ENCODE measurements around the gene SLC25A21.

The SLC25A21 gene

GRCh38 chr14:37170237-37170636, 2.2 kb downstream of the SLC25A21 start:
- H3K4me1 ChIP-seq (ENCODE audit: control insufficient read depth, low read length), result no peaks in the 10 kb centered on the region
- H3K36me3 ChIP-seq (ENCODE audit: control insufficient read depth, low read length), result no peaks in the 10 kb centered on the region
- no peaks in the 10 kb centered on the region for H3K9me2 ChIP-seq (replicated peaks; ENCODE audit: control insufficient read depth, low read length)
- H3K27me3 ChIP-seq (ENCODE audit: control insufficient read depth, low read length), result no peaks in the 10 kb centered on the region
- no peaks in the 10 kb centered on the region for H4K20me1 ChIP-seq (ENCODE audit: control insufficient read depth, insufficient read depth, low read depth, low read length)
- no peak overlapping the region for H3K27ac ChIP-seq (ENCODE audit: low read depth, low read length)
- H3F3A ChIP-seq (ENCODE audit: control insufficient read depth, insufficient read depth), result no peaks in the 10 kb centered on the region
- H3K4me2 ChIP-seq (ENCODE audit: low read length), result no peak overlapping the region
- peaks cover 4% of the 10 kb centered on the region; the same call in 1 of the 2 replicates for H3K9me3 ChIP-seq (ENCODE audit: control insufficient read depth, insufficient read depth, low read length)
- TF ChIP-seq EZH2phosphoT487 (IDR thresholded peaks at IDR 0.05; ENCODE audit: borderline replicate concordance, low read length) (no peak), CTCF (IDR thresholded peaks at IDR 0.05; ENCODE audit: low read depth, low read length, poor library complexity, severe bottlenecking) (no peak)
- H3K79me2 ChIP-seq (ENCODE audit: control insufficient read depth, low read length), result no peaks in the 10 kb centered on the region
- H3K4me3 ChIP-seq (ENCODE audit: low read length), result no peak overlapping the region

- H3K9me3 ChIP-seq (ENCODE audit: control insufficient read depth, insufficient read depth, low read length), result peaks cover 4% of the 10 kb centered on the region; the same call in 1 of the 2 replicates
- no peaks in the 10 kb centered on the region for H3K36me3 ChIP-seq (ENCODE audit: control insufficient read depth, low read length)
- H3K27me3 ChIP-seq (ENCODE audit: control insufficient read depth, low read length), result no peaks in the 10 kb centered on the region
- no peaks in the 10 kb centered on the region for H4K20me1 ChIP-seq (ENCODE audit: control insufficient read depth, insufficient read depth, low read depth, low read length)
- TF ChIP-seq EZH2phosphoT487 (IDR thresholded peaks at IDR 0.05; ENCODE audit: borderline replicate concordance, low read length) (no peak), CTCF (IDR thresholded peaks at IDR 0.05; ENCODE audit: low read depth, low read length, poor library complexity, severe bottlenecking) (no peak)
- no peaks in the 10 kb centered on the region for H3K4me1 ChIP-seq (ENCODE audit: control insufficient read depth, low read length)
- no peak overlapping the region for H3K27ac ChIP-seq (ENCODE audit: low read depth, low read length)
- H3K9me2 ChIP-seq (replicated peaks; ENCODE audit: control insufficient read depth, low read length), result no peaks in the 10 kb centered on the region
- no peaks in the 10 kb centered on the region for H3K79me2 ChIP-seq (ENCODE audit: control insufficient read depth, low read length)
- no peak overlapping the region for H3K4me2 ChIP-seq (ENCODE audit: low read length)
- no peaks in the 10 kb centered on the region for H3F3A ChIP-seq (ENCODE audit: control insufficient read depth, insufficient read depth)
- H3K4me3 ChIP-seq (ENCODE audit: low read length), result no peak overlapping the region
Measured at GRCh38 chr14:37168721-37169120, 3.7 kb downstream of the SLC25A21 start.

- Histone ChIP-seq H3K4me3 (ENCODE audit: low read length) (no peak overlapping the region), H3K27ac (ENCODE audit: low read depth, low read length) (no peak overlapping the region), H4K20me1 (ENCODE audit: control insufficient read depth, insufficient read depth, low read depth, low read length) (no peaks in the 10 kb centered on the region), H3K4me2 (ENCODE audit: low read length) (no peak overlapping the region), H3K79me2 (ENCODE audit: control insufficient read depth, low read length) (no peaks in the 10 kb centered on the region), H3F3A (ENCODE audit: control insufficient read depth, insufficient read depth) (no peaks in the 10 kb centered on the region), H3K9me2 (replicated peaks; ENCODE audit: control insufficient read depth, low read length) (no peaks in the 10 kb centered on the region), H3K4me1 (ENCODE audit: control insufficient read depth, low read length) (no peaks in the 10 kb centered on the region), H3K9me3 (ENCODE audit: control insufficient read depth, insufficient read depth, low read length) (peaks cover 4% of the 10 kb centered on the region; the same call in 1 of the 2 replicates), H3K27me3 (ENCODE audit: control insufficient read depth, low read length) (no peaks in the 10 kb centered on the region), H3K36me3 (ENCODE audit: control insufficient read depth, low read length) (no peaks in the 10 kb centered on the region)
- no peak for TF ChIP-seq EZH2phosphoT487 (IDR thresholded peaks at IDR 0.05; ENCODE audit: borderline replicate concordance, low read length)
- TF ChIP-seq CTCF (IDR thresholded peaks at IDR 0.05; ENCODE audit: low read depth, low read length, poor library complexity, severe bottlenecking), result no peak
Measured at GRCh38 chr14:37167151-37168047, 5.0 kb downstream of the SLC25A21 start.

Measured in DOHH2 (cell line).